HG03457 (cell line): ENCODE results near the gene NCAPD2.
"Not testable (repeated sequence)": the region's sequence is repeated elsewhere in the genome, so short reads cannot be mapped to it uniquely, and the experiment has no call there.

Experiments used
- ATAC-seq: cut with Tn5 transposase; IDR thresholded peaks from one replicate; pipeline ENCODE4 v1.9.1; 2021; ENCODE audit warnings: moderate number of reproducible peaks; ENCODE audit not compliant: unreplicated experiment

NCAPD2 gene

GRCh38 chr12:6464531-6464930 is 29.4 kb upstream of the NCAPD2 start:
- ATAC-seq: no peak

- no peak for ATAC-seq
Measured at GRCh38 chr12:6465467-6466183, 28.3 kb upstream of the NCAPD2 start.

DNA sequence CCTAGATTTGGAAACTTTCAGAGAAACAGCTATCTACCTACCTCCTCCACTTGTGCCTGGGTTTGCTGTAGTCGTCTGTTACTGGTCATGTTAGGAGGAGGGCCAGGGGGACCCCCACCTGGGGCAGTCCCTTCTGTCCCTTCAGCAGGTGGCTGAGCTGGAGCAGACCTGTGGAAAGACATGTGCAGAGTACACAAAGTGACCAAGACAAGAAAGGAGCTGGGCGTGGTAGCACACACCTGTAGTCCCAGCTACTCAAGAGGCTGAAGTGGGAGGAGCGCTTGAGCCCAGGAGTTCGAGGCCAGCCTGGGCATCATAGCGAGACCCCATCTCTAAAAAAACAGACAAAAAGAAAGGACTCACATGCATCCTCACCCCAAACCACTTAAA is 27.7 kb upstream of the NCAPD2 start:
- ATAC-seq: no peak

GRCh38 chr12:6466751-6467150 is 27.2 kb upstream of the NCAPD2 start:
- ATAC-seq: not testable (repeated sequence)

DNA sequence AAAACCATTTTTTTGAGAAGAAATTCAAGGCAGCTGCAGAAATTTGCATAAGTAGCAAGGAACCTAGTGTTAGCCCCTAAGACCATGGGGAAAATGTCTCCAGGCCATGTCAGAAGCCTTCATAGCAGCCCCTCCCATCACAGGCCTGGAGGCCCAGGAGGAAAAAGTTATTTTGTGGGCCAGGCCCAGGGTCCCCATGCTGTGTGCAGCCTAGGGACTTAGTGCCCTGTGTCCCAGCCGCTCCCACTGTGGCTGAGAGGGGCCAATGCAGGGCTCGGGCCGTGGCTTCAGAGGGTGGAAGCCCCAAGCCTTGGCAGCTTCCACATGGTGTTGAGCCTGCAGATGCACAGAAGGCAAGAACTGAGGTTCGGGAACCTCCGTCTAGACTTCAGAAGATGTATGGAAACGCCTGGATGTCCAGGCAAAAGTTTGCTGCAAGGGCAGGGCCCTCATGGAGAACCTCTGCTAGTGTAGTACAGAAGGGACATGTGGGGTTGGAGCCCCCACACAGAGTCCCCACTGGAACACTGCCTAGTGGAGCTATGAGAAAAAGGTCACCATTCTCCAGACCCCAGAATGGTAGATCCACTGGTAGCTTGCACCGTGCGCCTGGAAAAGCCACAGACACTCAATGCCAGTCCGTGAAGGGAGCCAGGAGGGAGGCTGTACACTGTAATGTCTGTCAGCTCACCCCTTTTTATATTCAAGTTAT is 26.2 kb upstream of the NCAPD2 start:
- ATAC-seq: not testable (repeated sequence)

GRCh38 chr12:6468283-6468575 is 25.7 kb upstream of the NCAPD2 start:
- ATAC-seq: no peak

GRCh38 chr12:6469092-6469491 is 24.8 kb upstream of the NCAPD2 start:
- ATAC-seq: no peak

- ATAC-seq: no peak
Measured at GRCh38 chr12:6469609-6470374, 24.1 kb upstream of the NCAPD2 start.

DNA sequence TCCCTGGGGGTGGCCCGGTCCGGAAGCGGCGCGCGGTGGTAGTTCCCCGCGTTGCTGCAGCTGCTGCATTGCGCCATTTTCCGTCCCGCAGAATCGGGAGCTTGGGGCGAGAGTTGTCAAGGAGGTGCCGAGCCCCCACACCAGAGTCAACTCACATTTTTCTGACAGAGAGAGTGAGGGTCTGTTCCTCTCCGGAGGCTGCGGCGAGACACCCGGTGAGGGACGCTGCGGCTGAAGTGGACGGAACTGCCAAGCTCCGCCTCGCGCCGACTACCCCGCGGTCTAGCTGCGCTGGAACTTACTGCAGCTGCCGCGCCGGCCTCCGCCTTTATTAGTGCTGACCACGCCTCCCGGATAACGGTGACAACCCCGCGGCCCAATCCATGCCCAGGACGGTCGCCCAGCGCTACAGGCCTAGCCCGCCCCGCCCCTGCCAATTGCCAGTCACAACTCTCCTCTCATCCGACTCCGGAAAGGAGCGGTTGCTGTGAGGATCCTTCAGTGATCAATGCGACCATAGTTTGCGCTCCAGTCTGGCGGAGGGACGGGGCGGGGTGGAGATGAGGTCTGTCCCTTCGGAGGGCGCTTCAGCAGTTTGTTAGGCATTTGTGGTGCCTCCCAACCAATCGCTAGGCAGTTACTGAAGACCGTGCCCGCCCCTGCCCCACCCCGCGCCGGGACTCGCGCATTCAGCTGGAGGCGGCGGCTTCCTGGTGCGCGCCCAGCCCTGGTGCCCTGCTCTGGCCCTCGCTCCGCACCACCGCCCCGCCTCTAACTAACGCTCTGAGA is 23.3 kb upstream of the NCAPD2 start, which contains the start of gene VAMP1:
TSS of gene VAMP1 (minus strand) at position 303 of the 789 bp plus-strand sequence. CDS start at position 157, 146 bp downstream.
- ATAC-seq: peak; percentile 76

DNA sequence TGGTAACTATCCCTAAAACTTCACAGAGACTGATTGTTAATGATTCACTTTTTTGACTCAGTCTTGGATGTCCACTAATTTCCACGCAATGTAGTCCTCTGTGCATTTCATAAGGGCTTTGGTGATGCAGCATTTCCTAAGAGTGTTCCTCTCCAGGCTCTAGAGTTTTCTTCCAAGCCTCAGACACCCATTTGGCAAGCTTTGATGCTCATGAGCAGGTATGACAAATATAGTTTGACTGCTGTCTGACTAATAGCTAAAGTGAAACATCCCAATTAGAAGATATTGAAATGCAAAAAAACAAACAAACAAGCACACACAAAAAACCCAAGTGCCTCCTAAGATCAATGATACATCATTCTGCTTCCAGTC is 21.9 kb upstream of the NCAPD2 start:
- no peak for ATAC-seq

GRCh38 chr12:6472491-6472890 is 21.4 kb upstream of the NCAPD2 start:
- no peak for ATAC-seq

DNA sequence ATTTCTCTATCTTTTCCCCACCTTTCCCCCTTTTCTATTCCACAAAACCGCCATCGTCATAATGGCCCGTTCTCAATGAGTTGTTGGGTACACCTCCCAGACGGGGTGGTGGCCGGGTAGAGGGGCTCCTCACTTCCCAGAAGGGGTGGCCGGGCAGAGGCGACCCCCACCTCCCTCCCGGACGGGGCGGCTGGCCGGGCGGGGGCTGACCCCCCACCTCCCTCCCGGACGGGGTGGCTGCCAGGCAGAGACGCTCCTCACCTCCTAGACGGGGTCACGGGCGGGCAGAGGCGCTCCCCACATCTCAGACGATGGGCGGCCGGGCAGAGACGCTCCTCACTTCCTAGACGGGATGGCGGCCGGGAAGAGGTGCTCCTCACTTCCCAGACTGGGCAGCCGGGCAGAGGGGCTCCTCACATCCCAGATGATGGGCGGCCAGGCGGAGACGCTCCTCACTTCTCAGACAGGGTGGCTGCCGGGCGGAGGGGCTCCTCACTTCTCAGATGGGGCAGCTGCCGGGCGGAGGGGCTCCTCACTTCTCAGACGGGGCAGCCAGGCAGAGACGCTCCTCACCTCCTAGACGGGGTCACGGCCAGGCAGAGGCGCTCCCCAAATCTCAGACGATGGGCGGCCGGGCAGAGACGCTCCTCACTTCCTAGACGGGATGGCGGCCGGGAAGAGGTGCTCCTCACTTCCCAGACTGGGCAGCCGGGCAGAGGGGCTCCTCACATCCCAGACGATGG is 18.5 kb upstream of the NCAPD2 start:
- not testable (repeated sequence) for ATAC-seq

DNA sequence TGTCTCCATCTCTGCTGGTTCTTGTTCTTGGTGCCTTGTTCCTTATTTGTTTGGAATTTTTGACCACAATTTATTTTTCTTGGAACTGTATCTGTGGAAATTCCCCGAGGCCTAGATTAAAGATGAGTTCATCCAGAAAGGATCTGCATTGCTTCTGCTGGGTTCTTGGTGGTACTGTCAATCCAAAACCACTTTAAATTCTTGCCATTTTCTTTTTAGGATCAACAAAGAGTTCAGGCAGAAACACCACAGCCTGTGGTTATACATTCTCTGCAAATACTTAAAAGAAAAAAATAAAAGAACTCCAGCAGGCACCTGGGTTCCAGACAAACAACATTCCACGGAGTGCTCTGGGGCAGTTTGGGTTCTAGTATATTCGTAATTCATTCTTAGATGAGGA is 17.4 kb upstream of the NCAPD2 start:
- no peak for ATAC-seq

- not testable (repeated sequence) for ATAC-seq
Measured at GRCh38 chr12:6477601-6478377, 16.1 kb upstream of the NCAPD2 start.

DNA sequence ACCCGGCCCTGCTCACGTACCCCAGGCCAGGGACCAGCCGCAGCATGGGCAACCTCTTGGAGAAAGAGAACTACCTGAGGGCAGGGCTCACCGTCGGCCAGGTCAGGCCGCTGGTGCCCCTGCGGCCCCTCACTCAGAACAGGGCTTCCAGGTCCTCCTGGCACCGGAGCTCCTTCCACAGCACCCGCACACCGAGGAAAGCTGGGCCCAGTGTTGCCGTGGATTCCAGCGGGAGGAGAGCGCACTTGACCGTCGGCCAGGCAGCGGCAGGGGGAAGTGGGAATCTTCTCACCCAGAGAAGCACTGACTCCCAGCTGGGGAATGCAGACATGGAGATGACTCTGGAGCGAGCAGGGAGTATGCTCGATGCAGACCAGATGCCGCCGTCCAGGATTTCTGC is 15.5 kb upstream of the NCAPD2 start:
- no peak for ATAC-seq

GRCh38 chr12:6488240-6488639 is 5.7 kb upstream of the NCAPD2 start:
- no peak for ATAC-seq

- no peak for ATAC-seq
Measured at GRCh38 chr12:6489449-6489848, 4.5 kb upstream of the NCAPD2 start.

DNA sequence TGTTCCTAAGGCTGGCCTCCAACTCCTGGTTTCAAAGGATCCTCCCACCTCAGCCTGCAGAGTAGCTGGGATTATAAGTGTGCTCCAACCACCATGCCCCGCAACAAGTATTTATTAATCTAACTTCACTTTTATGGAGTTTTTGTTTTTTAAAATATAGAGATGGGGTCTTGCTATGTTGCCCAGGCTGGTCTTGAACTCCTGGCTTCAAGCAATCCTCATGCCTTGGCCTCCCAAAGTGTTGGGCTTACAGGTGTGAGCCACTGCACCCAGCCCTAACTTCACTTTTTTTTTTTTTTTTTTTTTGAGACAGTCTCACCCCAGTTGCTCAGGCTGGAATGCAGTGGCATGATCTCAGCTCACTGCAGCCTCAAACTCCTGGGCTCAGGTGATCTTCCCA is 3.2 kb upstream of the NCAPD2 start:
- not testable (repeated sequence) for ATAC-seq

DNA sequence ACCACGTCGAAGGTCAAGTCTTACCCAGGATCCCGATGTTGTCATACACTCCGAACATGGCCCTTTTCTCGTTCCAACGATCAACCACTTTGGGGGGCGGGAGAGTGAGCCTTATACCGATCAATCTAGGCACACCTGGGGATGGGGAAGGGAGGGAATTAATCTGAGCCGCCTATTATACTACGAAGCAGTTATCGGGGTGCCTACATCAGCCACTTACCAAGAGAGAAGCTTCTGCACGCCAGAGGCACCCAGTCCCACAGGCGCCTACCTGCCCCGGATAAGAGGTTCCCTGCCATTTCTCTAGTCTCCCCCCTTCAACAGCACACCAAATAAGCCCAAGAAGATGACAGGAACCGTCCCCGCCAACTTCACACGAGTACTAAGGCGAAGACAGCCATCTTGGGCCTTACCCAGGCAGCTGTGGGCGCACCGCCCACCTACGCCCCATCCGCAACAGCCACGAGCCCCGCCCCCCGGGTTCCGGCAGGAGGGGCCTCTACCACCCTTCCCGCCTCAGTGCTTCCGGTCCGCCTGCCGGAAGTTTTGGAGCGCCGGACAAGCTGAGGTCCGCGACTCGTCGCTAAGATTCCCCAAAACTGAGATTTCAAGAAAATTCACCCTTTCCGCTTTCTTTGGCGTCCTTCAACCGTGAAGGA is 935 bp upstream of the NCAPD2 start, which contains the start of gene MRPL51:
TSS of gene MRPL51 (minus strand) at position 425 of the 659 bp plus-strand sequence. CDS start at position 299, 126 bp downstream.
- peak; percentile 56 for ATAC-seq
